Omental fat pad (tissue), 4 donors: ENCODE measurements around the gene ERAL1. TPM values are rescaled to one million over a fixed set of nuclear protein-coding genes. Genes with fewer than 3 reads are reported as not detected.

ENCODE experiments used
- ATAC-seq: fragments of 150-250 bp; one replicate; pipeline ENCODE4 v1.9.1; 2016; ENCODE audit warnings: mild to moderate bottlenecking, moderate library complexity; ENCODE audit not compliant: low FRiP score
- DNase-seq: peaks from one replicate; pipeline ENCODE4 v3.0.0-alpha.2; 2019; ENCODE audit warnings: low spot score
- small RNA-seq: library from RNA; depleted of rRNA; stranded (forward); fragments of <200 nt; gene quantifications from one replicate; pipeline ENCODE3, GENCODE V24; 2016
- total RNA-seq, 4 donors: library from RNA; depleted of rRNA; stranded (reverse); fragments of >200 nt; gene quantifications; one replicate each; pipeline ENCODE4 v1.1.0, GENCODE V29; 2016
- TF ChIP-seq, protein P1 (sequence below), 3 donors: fragments of 450-650 bp; IDR thresholded peaks; one replicate each; pipeline ENCODE4 v1.5.1; 2016 to 2017; ENCODE audit warnings: antibody characterized with exemption in 3 of 3, mild to moderate bottlenecking in 3 of 3, moderate library complexity in 2 of 3

Gene ERAL1
- total RNA-seq, 4 donors from 2014 or later = 21.3 to 35.9 (median 27.8) TPM

DNA sequence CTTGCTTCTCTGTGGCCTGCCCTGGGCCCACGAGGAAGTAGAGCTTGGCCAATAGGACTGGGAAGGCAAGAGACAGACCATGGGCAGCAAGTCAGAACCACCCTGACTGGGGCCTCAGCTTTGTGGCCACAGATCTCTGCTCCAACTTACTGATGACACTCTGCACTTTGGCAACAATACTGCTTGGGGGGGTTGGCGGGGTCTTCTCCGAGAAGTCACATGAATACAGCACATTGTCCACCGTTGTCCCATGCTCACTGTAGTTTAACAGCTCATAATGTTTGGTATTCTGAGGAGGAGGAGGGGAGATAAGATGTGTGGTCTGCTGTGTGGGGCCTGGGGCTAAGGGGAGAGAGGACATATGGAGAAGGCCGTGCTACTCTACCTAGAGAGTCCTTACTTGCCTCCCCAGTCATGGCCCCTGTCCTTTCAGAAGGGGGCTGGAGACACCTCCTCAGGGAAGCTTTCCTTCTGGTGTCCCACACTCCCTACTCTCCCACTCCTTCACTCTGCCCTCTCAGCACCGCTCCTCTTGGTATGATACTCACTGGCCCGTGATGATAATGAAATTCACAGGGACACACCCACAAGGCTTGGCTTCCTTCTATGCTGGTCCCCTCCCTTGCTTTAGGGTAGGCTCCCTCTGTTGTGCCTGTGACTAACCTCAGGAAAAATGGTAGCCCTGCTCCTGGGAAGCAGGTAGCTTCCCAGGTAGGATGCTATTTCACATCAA lies 52.1 kb downstream of the ERAL1 start:
- TF ChIP-seq, protein P1, sequence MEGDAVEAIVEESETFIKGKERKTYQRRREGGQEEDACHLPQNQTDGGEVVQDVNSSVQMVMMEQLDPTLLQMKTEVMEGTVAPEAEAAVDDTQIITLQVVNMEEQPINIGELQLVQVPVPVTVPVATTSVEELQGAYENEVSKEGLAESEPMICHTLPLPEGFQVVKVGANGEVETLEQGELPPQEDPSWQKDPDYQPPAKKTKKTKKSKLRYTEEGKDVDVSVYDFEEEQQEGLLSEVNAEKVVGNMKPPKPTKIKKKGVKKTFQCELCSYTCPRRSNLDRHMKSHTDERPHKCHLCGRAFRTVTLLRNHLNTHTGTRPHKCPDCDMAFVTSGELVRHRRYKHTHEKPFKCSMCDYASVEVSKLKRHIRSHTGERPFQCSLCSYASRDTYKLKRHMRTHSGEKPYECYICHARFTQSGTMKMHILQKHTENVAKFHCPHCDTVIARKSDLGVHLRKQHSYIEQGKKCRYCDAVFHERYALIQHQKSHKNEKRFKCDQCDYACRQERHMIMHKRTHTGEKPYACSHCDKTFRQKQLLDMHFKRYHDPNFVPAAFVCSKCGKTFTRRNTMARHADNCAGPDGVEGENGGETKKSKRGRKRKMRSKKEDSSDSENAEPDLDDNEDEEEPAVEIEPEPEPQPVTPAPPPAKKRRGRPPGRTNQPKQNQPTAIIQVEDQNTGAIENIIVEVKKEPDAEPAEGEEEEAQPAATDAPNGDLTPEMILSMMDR (IDR thresholded peaks at IDR 0.05) = no peak
- DNase-seq (no peak), ATAC-seq (no peak)

DNA sequence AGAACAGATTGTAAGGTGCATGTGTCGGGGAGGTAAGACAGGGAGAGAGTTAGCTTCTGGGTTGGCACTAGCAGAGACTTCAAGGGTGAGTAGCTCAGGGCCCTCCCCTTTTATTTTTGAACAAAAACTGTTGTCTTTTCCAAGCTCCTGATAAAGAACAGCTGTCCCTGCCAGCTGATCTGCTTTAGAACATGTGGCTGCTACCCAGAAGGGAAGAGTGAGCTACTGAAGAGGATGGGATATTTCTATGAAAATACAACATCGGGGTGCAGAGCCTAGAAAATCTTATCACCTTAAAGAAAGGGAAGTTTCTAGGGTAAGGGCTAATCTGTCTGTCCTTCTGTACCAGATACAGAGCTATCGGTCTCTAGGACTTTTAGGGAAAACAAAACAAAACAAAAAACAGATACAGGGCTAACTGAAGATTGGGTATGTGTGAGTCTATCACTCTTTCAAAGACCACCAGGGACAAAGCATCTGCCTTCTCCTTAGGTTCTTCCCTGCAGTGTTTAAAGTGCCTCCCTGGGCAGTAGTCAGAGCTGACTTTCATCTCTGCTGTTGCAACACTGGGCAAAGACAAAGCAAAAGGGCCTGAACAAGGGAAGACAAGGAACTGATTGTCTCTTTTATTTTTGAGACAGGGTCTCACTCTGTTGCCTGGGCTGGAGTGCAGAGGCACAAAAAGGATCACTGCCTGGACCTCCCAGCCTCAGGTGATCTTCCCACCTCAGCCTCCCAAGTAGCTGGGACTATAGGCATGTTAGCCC lies 53.1 kb downstream of the ERAL1 start:
- no peak for ATAC-seq
- no peak for DNase-seq
- TF ChIP-seq, protein P1 (IDR thresholded peaks at IDR 0.05) = no peak

DNA sequence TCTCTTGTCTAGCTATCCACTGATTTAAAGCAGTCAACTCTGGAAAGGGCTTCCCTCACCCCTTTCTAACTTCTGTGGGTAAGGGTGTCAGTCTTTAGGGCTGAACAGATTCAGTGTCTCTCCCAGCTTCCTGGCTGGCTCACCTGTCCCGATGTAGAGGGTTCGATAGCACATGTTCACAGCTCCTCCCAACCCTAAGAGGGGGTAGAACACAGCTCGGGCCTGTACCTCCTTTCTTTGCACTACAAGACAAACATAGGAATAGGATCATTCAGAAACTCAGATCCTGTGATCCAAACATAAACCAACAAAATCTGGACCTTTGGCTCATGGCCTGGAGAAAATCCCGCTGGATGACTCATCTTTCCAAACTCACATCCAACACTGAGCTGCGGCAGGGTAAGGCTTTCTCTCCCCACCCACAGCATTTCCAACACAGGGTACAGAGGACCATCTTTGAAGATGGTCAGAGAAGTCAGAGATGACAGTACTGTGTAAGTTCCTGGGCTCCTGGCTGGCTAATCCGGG lies 53.9 kb downstream of the ERAL1 start:
- no peak for DNase-seq
- peak; percentile 69 for ATAC-seq
- TF ChIP-seq, protein P1 (IDR thresholded peaks at IDR 0.05) = no peak

DNA sequence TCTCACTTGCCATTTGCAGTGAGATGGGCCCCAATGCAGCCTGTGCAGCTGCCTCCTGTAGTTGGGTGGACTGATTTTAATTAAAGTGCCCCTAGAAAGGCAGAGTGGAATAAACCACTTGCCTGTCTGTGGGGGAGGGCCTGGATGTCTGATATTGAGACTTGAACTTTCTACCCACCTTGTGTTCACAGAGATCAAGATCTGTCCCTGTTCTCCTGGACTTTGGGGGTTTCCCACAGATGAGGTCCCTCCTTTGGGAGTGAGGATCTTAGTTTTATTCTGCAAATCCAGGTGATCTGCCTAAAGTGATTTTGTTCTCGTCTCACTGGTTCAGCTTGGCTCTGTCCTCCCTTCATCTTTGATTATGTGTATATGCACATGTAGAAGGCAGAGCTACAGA lies 55.7 kb downstream of the ERAL1 start:
- ATAC-seq = no peak
- TF ChIP-seq, protein P1 (IDR thresholded peaks at IDR 0.05) = no peak
- DNase-seq = no peak

Small RNA genes within 50 kb of the gene (small RNA-seq; reads per million reads assigned to genes)
- gene RF00019 = not detected

Other genes with a start within 250 kb of the ERAL1 start
- 10 to 100 TPM in 1 of 4 donors, 1 to 10 TPM in 3; 3.6 to 10.6 (median 8.0) TPM for gene RSKR, start 240.8 kb upstream of the ERAL1 start, total RNA-seq
- 100 to 1,000 TPM; 113 to 141 (median 121) TPM for gene BLTP2, start 209.9 kb upstream of the ERAL1 start, total RNA-seq
- 10 to 100 TPM; 38.2 to 44.4 (median 41.5) TPM for gene SDF2, start 193.1 kb upstream of the ERAL1 start, total RNA-seq
- gene SUPT6H, start 192.8 kb upstream of the ERAL1 start, total RNA-seq = 10 to 100 TPM; 51.9 to 98.8 (median 63.1) TPM
- 1 to 10 TPM; 1.2 to 6.0 (median 1.8) TPM for gene PROCA1, start 143.1 kb upstream of the ERAL1 start, total RNA-seq
- 100 to 1,000 TPM in 2 of 4 donors, 10 to 100 TPM in 2; 90.4 to 112 (median 101) TPM for gene RAB34, start 137.1 kb upstream of the ERAL1 start, total RNA-seq
- 100 to 1,000 TPM; 568 to 719 (median 636) TPM for gene RPL23A, start 135.0 kb upstream of the ERAL1 start, total RNA-seq
- 1 to 10 TPM in 3 of 4 donors, not detected in 1; 2.1 to 5.2 (median 3.6) TPM for gene TLCD1, start 128.8 kb upstream of the ERAL1 start, total RNA-seq
- gene NEK8, start 126.2 kb upstream of the ERAL1 start, total RNA-seq = 1 to 10 TPM; 1.9 to 3.4 (median 2.5) TPM
- gene TRAF4, start 111.0 kb upstream of the ERAL1 start, total RNA-seq = 10 to 100 TPM in 2 of 4 donors, 1 to 10 TPM in 2; 8.4 to 66.7 (median 30.7) TPM
- gene FAM222B, start 12.2 kb upstream of the ERAL1 start, total RNA-seq = 10 to 100 TPM; 12.2 to 19.0 (median 14.0) TPM
- gene FLOT2, start 42.7 kb downstream of the ERAL1 start, total RNA-seq = 10 to 100 TPM; 51.1 to 95.0 (median 68.3) TPM
- gene DHRS13, start 48.1 kb downstream of the ERAL1 start, total RNA-seq = 10 to 100 TPM in 1 of 4 donors, 1 to 10 TPM in 3; 5.0 to 11.3 (median 6.3) TPM
- 10 to 100 TPM; 15.6 to 47.1 (median 27.6) TPM for gene PHF12, start 96.5 kb downstream of the ERAL1 start, total RNA-seq
- not detected for gene SEZ6, start 151.0 kb downstream of the ERAL1 start, total RNA-seq
- 1 to 10 TPM in 2 of 4 donors, under 1 TPM in 2; 0.82 to 4.9 (median 1.6) TPM for gene PIPOX, start 188.1 kb downstream of the ERAL1 start, total RNA-seq